ENCODE measurements around the gene MAPK9.

GRCh38 chr5:180291234-180291940 lies 496 bp downstream of the MAPK9 start:
- peak; percentile 58 for TF ChIP-seq CTCF (conservative IDR thresholded peaks at IDR 0.05)
- peak; percentile 84 for TF ChIP-seq ZFX (IDR thresholded peaks at IDR 0.05)
